Endothelial cell of umbilical vein (primary cell): ENCODE results near the gene CRACR2A. TPM values are rescaled to one million over a fixed set of nuclear protein-coding genes. Genes with fewer than 3 reads are reported as not detected.

Source experiments
- BruUV-seq: library from RNA; stranded (reverse); fragments of 400-500 nt; replicated peaks from 2 replicates; lab custom pipeline; 2021; lab: Mats Ljungman, UMichigan
- CTCF ChIA-PET: fragments of 300-600, 350-600 bp; sonication (Branson Sonifier 250); formaldehyde crosslinking; loops from one replicate; lab custom pipeline; 2021; ENCODE audit warnings: antibody characterized with exemption, inconsistent platforms; lab: Charles Lee
- POLR2A ChIA-PET: fragments of 300-600, 350-600 bp; sonication (Branson Sonifier 250); formaldehyde crosslinking; loops from one replicate; lab custom pipeline; 2021; ENCODE audit warnings: antibody characterized with exemption, inconsistent platforms; lab: Charles Lee
- DNase-seq: peaks from one replicate; pipeline ENCODE4 v3.0.0-alpha.2; 2011; ENCODE audit warnings: low read depth, low spot score
- FAIRE-seq: peaks from 2 replicates; lab custom pipeline; 2011; peaks lifted over from hg19 to GRCh38; lab: Jason Lieb, UNC
- H2AFZ ChIP-seq: 2 replicates; pipeline ENCODE4 v1.6.0; 2012; ENCODE audit warnings: low read depth, low read length, control low read depth, inconsistent platforms
- H3K27ac ChIP-seq: 2 replicates; pipeline ENCODE4 v1.5.1; 2011; ENCODE audit warnings: low read depth, mild to moderate bottlenecking, control low read depth, low read length, moderate library complexity; ENCODE audit not compliant: insufficient read depth
- H3K27me3 ChIP-seq, 2 experiments: 2 replicates each; pipeline versions ENCODE4 v1.6.0 to v1.6.1; 2011; ENCODE audit warnings: low read length in 2 of 2, mixed read lengths in 1 of 2; ENCODE audit not compliant: control insufficient read depth in 2 of 2, insufficient read depth in 2 of 2
- H3K36me3 ChIP-seq, 2 experiments: 2 replicates in 1 of 2; 3 replicates in 1 of 2; pipeline ENCODE4 v1.5.1; 2011; ENCODE audit warnings: low read length in 2 of 2, mild to moderate bottlenecking in 1 of 2, moderate library complexity in 1 of 2; ENCODE audit not compliant: control insufficient read depth in 2 of 2, insufficient read depth in 2 of 2; ENCODE audit errors: extremely low read depth in 1 of 2
- H3K4me1 ChIP-seq: 3 replicates; pipeline ENCODE4 v1.5.1; 2011; ENCODE audit warnings: mild to moderate bottlenecking, low read length; ENCODE audit not compliant: control insufficient read depth, insufficient read depth; ENCODE audit errors: extremely low read depth
- H3K4me2 ChIP-seq: 2 replicates; pipeline ENCODE4 v1.6.1; 2011; ENCODE audit warnings: low read length, control low read depth, mixed read lengths; ENCODE audit not compliant: insufficient read depth
- H3K4me3 ChIP-seq, 3 experiments: fragments of 200-600 bp in 1 of 3; sonication (generic), shearing (Covaris generic) in 1 of 3; replicated peaks in 1 of 3; 2 replicates each; pipeline ENCODE4 v1.5.1; 2011 to 2016; ENCODE audit warnings: control low read depth in 3 of 3, low read length in 3 of 3, mild to moderate bottlenecking in 2 of 3, inconsistent platforms in 1 of 3, low read depth in 1 of 3, moderate library complexity in 1 of 3; ENCODE audit not compliant: insufficient read depth in 1 of 3
- H3K79me2 ChIP-seq: 2 replicates; pipeline ENCODE4 v1.6.0; 2012; ENCODE audit warnings: low read length, inconsistent platforms; ENCODE audit not compliant: control insufficient read depth, insufficient read depth
- H3K9ac ChIP-seq: replicated peaks from 2 replicates; pipeline ENCODE3; 2011; ENCODE audit warnings: low read length, control low read depth; ENCODE audit not compliant: insufficient read depth; ENCODE audit errors: extremely low read depth
- H3K9me1 ChIP-seq: replicated peaks from 3 replicates; pipeline ENCODE4 v1.6.0; 2011; ENCODE audit warnings: mild to moderate bottlenecking, low read length; ENCODE audit not compliant: control insufficient read depth, insufficient read depth; ENCODE audit errors: extremely low read depth
- H3K9me3 ChIP-seq: replicated peaks from 2 replicates; pipeline ENCODE4 v1.5.1; 2012; ENCODE audit warnings: low read length, inconsistent platforms; ENCODE audit not compliant: control insufficient read depth, insufficient read depth
- H4K20me1 ChIP-seq: replicated peaks from 2 replicates; pipeline ENCODE3; 2011; ENCODE audit warnings: mild to moderate bottlenecking, low read length; ENCODE audit not compliant: control insufficient read depth, insufficient read depth; ENCODE audit errors: extremely low read depth
- CTCF ChIP-seq, 2 donors: IDR thresholded peaks; 1 replicate in 1 of 2; 2 replicates in 1 of 2; pipeline ENCODE4 v1.5.1; 2011; ENCODE audit warnings: low read length in 2 of 2, mild to moderate bottlenecking in 2 of 2, moderate library complexity in 2 of 2, control low read depth in 1 of 2, inconsistent platforms in 1 of 2, low read depth in 1 of 2; ENCODE audit not compliant: insufficient read depth in 1 of 2; ENCODE audit errors: extremely low read depth in 1 of 2
- EZH2 ChIP-seq: IDR thresholded peaks from 2 replicates; pipeline ENCODE4 v1.6.1; 2012; ENCODE audit warnings: borderline replicate concordance, low read depth, mild to moderate bottlenecking, moderate library complexity, low read length, inconsistent platforms; ENCODE audit not compliant: severe bottlenecking
- FOS ChIP-seq: IDR thresholded peaks from 2 replicates; pipeline ENCODE4 v1.6.1; 2011; ENCODE audit warnings: mild to moderate bottlenecking, low read length, moderate library complexity, borderline replicate concordance; ENCODE audit not compliant: insufficient read depth
- GATA2 ChIP-seq: IDR thresholded peaks from 2 replicates; pipeline ENCODE4 v1.7.0; 2011; ENCODE audit warnings: low read depth, mild to moderate bottlenecking, moderate library complexity, mixed read lengths, low read length; ENCODE audit not compliant: insufficient read length, insufficient read depth
- JUN ChIP-seq: IDR thresholded peaks from 2 replicates; pipeline ENCODE4 v1.6.1; 2011; ENCODE audit warnings: borderline replicate concordance, low read depth; ENCODE audit not compliant: insufficient read length, insufficient read depth
- MAX ChIP-seq: IDR thresholded peaks from 2 replicates; pipeline ENCODE4 v1.6.1; 2011; ENCODE audit not compliant: insufficient read depth, insufficient read length
- MYC ChIP-seq: IDR thresholded peaks from one replicate; pipeline ENCODE4 v1.6.1; 2011; ENCODE audit warnings: mild to moderate bottlenecking, low read depth, low read length
- POLR2A ChIP-seq: IDR thresholded peaks from 2 replicates; pipeline ENCODE4 v1.6.1; 2012; ENCODE audit warnings: low read depth, mild to moderate bottlenecking, control low read depth, low read length
- POLR2AphosphoS5 ChIP-seq: IDR thresholded peaks from 2 replicates; pipeline ENCODE4 v1.6.1; 2012; ENCODE audit warnings: low read depth, mild to moderate bottlenecking, control low read depth, low read length, moderate library complexity; ENCODE audit not compliant: insufficient read depth
- dilution Hi-C: fragments of 300-500 bp; cut with MboI; formaldehyde crosslinking; loops from one replicate; pipeline ENCODE4 v1.15.0; 2019; ENCODE audit warnings: low sequenced_read_pairs; ENCODE audit not compliant: extremely low pct_ligation_motif_present
- intact Hi-C: fragments of 100-400 bp; cut with micrococcal nuclease; formaldehyde crosslinking; loops from one replicate; pipeline ENCODE4 v1.10.0; 2022
- polyA plus RNA-seq, 4 experiments: library from polyadenylated mRNA; depleted of rRNA in 3 of 4; stranded (reverse) in 3 of 4; unstranded in 1 of 4; fragments of >200 nt; gene quantifications; 2 replicates each; pipeline versions ENCODE4 v1.2.1 to v1.2.3, GENCODE V29; 2011 to 2012; ENCODE audit warnings: missing spikeins in 1 of 4
- total RNA-seq: library from RNA; stranded (reverse); gene quantifications from 2 replicates; pipeline ENCODE4 v1.2.3, GENCODE V29; 2021

Gene CRACR2A
- total and polyA plus RNA-seq, 2 donors (not counting 3 experiments of a cell fraction or from before 2014, with no cell fraction given), result 4.4 to 15.9 TPM

- no peak overlapping the region for H2AFZ ChIP-seq
Observed at GRCh38 chr12:3593906-3594483, 158.9 kb downstream of the CRACR2A start.

More at GRCh38 chr12:3593906-3594483, 158.9 kb downstream of the CRACR2A start:
- TF ChIP-seq MAX (no peak), POLR2A (no peak), FOS (no peak), MYC (no peak), GATA2 (no peak), POLR2AphosphoS5 (no peak), EZH2 (no peak), JUN (no peak), CTCF (IDR thresholded peaks at IDR 0.05; ENCODE audit: extremely low read depth in 1 of 2, insufficient read depth in 1 of 2, low read depth in 1 of 2, low read length in 2 of 2) (no peak)
- Histone ChIP-seq H4K20me1 (no peaks in the 10 kb centered on the region), H3K27ac (no peak overlapping the region), H3K9me3 (no peaks in the 10 kb centered on the region), H3K4me3 (no peak overlapping the region), H3K9me1 (no peaks in the 10 kb centered on the region), H3K36me3 (no peaks in the 10 kb centered on the region), H3K9ac (no peak overlapping the region), H3K4me2 (no peak overlapping the region), H3K27me3 (no peaks in the 10 kb centered on the region), H3K79me2 (no peaks in the 10 kb centered on the region), H3K4me1 (no peaks in the 10 kb centered on the region)
- intact Hi-C loops, result no loop called here
- FAIRE-seq, result no peak
- CTCF ChIA-PET, result no interaction called here
- POLR2A ChIA-PET, result no interaction called here
- BruUV-seq, result no TSS peak
- DNase-seq, result no peak
- dilution Hi-C loops, result no loop called here
